CD14-positive monocyte (primary cell): ENCODE data around the gene ZNF689. TPM values are rescaled to one million over a fixed set of nuclear protein-coding genes. Genes with fewer than 3 reads are reported as not detected.

Source experiments
- DNase-seq, 3 donors: peaks; one replicate each; pipeline ENCODE4 v3.0.0-alpha.2; 2011 to 2022
- H2AFZ ChIP-seq: 2 replicates; pipeline ENCODE4 v1.6.0; 2012; ENCODE audit warnings: mild to moderate bottlenecking, low read depth, low read length, inconsistent platforms; ENCODE audit not compliant: insufficient read depth, poor library complexity, severe bottlenecking
- H3K27ac ChIP-seq, 2 donors: 1 replicate in 1 of 2; 2 replicates in 1 of 2; pipeline ENCODE4 v1.5.1; 2012 to 2013; ENCODE audit warnings: low read length in 2 of 2, control low read depth in 1 of 2, inconsistent platforms in 1 of 2, low read depth in 1 of 2, mild to moderate bottlenecking in 1 of 2
- H3K27me3 ChIP-seq, 2 donors: one replicate each; pipeline versions ENCODE4 v1.6.0 to v1.6.1; 2011 to 2013; ENCODE audit warnings: low read length in 2 of 2; ENCODE audit not compliant: control insufficient read depth in 2 of 2, insufficient read depth in 2 of 2
- H3K36me3 ChIP-seq, 2 donors: replicated peaks in 1 of 2; 1 replicate in 1 of 2; 2 replicates in 1 of 2; pipeline versions ENCODE4 v1.5.1 to v1.6.1; 2012 to 2013; ENCODE audit warnings: low read length in 2 of 2, control low read depth in 1 of 2, inconsistent platforms in 1 of 2, mild to moderate bottlenecking in 1 of 2; ENCODE audit not compliant: insufficient read depth in 2 of 2, control insufficient read depth in 1 of 2
- H3K4me1 ChIP-seq, 2 donors: 1 replicate in 1 of 2; 2 replicates in 1 of 2; pipeline versions ENCODE4 v1.5.1 to v1.6.1; 2012 to 2013; ENCODE audit warnings: low read length in 2 of 2, control low read depth in 1 of 2, inconsistent platforms in 1 of 2, mild to moderate bottlenecking in 1 of 2, moderate library complexity in 1 of 2; ENCODE audit not compliant: insufficient read depth in 2 of 2, control insufficient read depth in 1 of 2
- H3K4me2 ChIP-seq: replicated peaks from 2 replicates; pipeline ENCODE3; 2012; ENCODE audit warnings: low read length, moderate library complexity, mild to moderate bottlenecking; ENCODE audit not compliant: poor library complexity, severe bottlenecking; ENCODE audit errors: extremely low read depth
- H3K4me3 ChIP-seq, 3 experiments: fragments of 200-600 bp in 1 of 3; sonication (generic) in 1 of 3; replicated peaks in 1 of 3; 1 replicate in 2 of 3; 2 replicates in 1 of 3; pipeline ENCODE4 v1.5.1; 2011 to 2013; ENCODE audit warnings: low read length in 3 of 3, mild to moderate bottlenecking in 3 of 3, control low read depth in 2 of 3, low read depth in 2 of 3, inconsistent platforms in 1 of 3, moderate library complexity in 1 of 3
- H3K79me2 ChIP-seq: 2 replicates; pipeline ENCODE4 v1.6.0; 2012; ENCODE audit warnings: mild to moderate bottlenecking, control low read depth, inconsistent platforms, low read length, moderate library complexity; ENCODE audit not compliant: insufficient read depth
- H3K9ac ChIP-seq: 2 replicates; pipeline ENCODE4 v1.6.0; 2017; ENCODE audit warnings: low read length, mild to moderate bottlenecking; ENCODE audit not compliant: insufficient read depth, poor library complexity, severe bottlenecking
- H3K9me3 ChIP-seq, 2 donors: replicated peaks in 1 of 2; 1 replicate in 1 of 2; 2 replicates in 1 of 2; pipeline versions ENCODE4 v1.5.1 to v1.6.1; 2012 to 2013; ENCODE audit warnings: low read length in 2 of 2, control low read depth in 1 of 2; ENCODE audit not compliant: control insufficient read depth in 1 of 2, insufficient read depth in 1 of 2
- H4K20me1 ChIP-seq: 2 replicates; pipeline ENCODE4 v1.6.0; 2012; ENCODE audit warnings: mild to moderate bottlenecking, low read length, control low read depth, moderate library complexity; ENCODE audit not compliant: insufficient read depth
- H3K27ac Mint-ChIP-seq, 7 donors: one replicate each; pipeline ENCODE4 v1.8.0; 2020; ENCODE audit warnings: mild to moderate bottlenecking in 7 of 7, mixed read lengths in 7 of 7, moderate library complexity in 6 of 7, inconsistent platforms in 2 of 7
- H3K27me3 Mint-ChIP-seq, 3 donors: one replicate each; pipeline ENCODE4 v1.8.0; 2021 to 2022; ENCODE audit warnings: low read depth in 3 of 3, mild to moderate bottlenecking in 3 of 3, mixed read lengths in 3 of 3, moderate library complexity in 3 of 3, inconsistent platforms in 1 of 3
- H3K36me3 Mint-ChIP-seq, 2 donors: one replicate each; pipeline ENCODE4 v1.8.0; 2020; ENCODE audit warnings: mixed read lengths in 2 of 2, inconsistent platforms in 1 of 2, mild to moderate bottlenecking in 1 of 2
- H3K4me1 Mint-ChIP-seq: one replicate; pipeline ENCODE4 v1.8.0; 2020; ENCODE audit warnings: mild to moderate bottlenecking, mixed read lengths
- H3K4me3 Mint-ChIP-seq, 2 donors: one replicate each; pipeline ENCODE4 v1.8.0; 2020; ENCODE audit warnings: mild to moderate bottlenecking in 2 of 2, mixed read lengths in 2 of 2, moderate library complexity in 1 of 2
- H3K9me3 Mint-ChIP-seq, 7 donors: one replicate each; pipeline ENCODE4 v1.8.0; 2020 to 2022; ENCODE audit warnings: mixed read lengths in 7 of 7, mild to moderate bottlenecking in 6 of 7, moderate library complexity in 6 of 7, inconsistent platforms in 2 of 7
- CTCF ChIP-seq: fragments of 200-600 bp; IDR thresholded peaks from one replicate; pipeline ENCODE4 v1.8.0; 2022; ENCODE audit warnings: antibody characterized with exemption, mild to moderate bottlenecking
- WGBS: methylation state at CpG from one replicate; pipeline ENCODE4 v1.1.5; 2013; ENCODE audit warnings: missing lambda C conversion rate; ENCODE audit not compliant: insufficient coverage; 5-methylcytosine and 5-hydroxymethylcytosine counted together
- intact Hi-C, 2 donors: fragments of 100-400 bp; cut with micrococcal nuclease; formaldehyde crosslinking; loops; one replicate each; pipeline versions ENCODE4 v1.15.0 to v1.15.1; 2023
- polyA plus RNA-seq, 3 donors: library from polyadenylated mRNA; depleted of rRNA in 1 of 3; unstranded in 2 of 3; stranded (reverse) in 1 of 3; fragments of 300-500 nt in 2 of 3; fragments of >200 nt in 1 of 3; fragmentation: Illumina TruSeq in 2 of 3; gene quantifications; 1 replicate in 2 of 3; 2 replicates in 1 of 3; pipeline ENCODE4 v1.2.3, GENCODE V29; 2012 to 2021

Gene ZNF689
- polyA plus RNA-seq, 3 donors, result 4.1 to 11.2 (median 8.0) TPM

- no peaks in the 10 kb centered on the region for H3K9me3 Mint-ChIP-seq
- WGBS, result no CpG with 5 or more reads among the region's 2 CpGs
Measured at GRCh38 chr16:30588651-30589050, 21.5 kb downstream of the ZNF689 start.

More at GRCh38 chr16:30588651-30589050, 21.5 kb downstream of the ZNF689 start:
- no peaks in the 10 kb centered on the region for H3K27me3 ChIP-seq
- no peaks in the 10 kb centered on the region for H3K9me3 ChIP-seq
- H3K4me2 ChIP-seq, result no peak overlapping the region
- DNase-seq, result no peak
- peaks cover 20% of the 10 kb centered on the region for H3K4me1 Mint-ChIP-seq
- no peak overlapping the region for H3K4me3 Mint-ChIP-seq
- H3K4me3 ChIP-seq, result no peak overlapping the region
- intact Hi-C loops, result loop anchor here (5.0 kb wide), 1 partner anchor 61 kb away; the partner anchor contains the start of gene ZNF768 (in 2 of the 2)
- no peak for TF ChIP-seq CTCF
- H3K27me3 Mint-ChIP-seq, result no peaks in the 10 kb centered on the region
- no peak overlapping the region for H3K27ac ChIP-seq
- no peaks in the 10 kb centered on the region for H4K20me1 ChIP-seq
- H3K36me3 ChIP-seq, result peaks cover 0 to under 1% of the 10 kb centered on the region in 2 donors
- H3K4me1 ChIP-seq, result peaks cover 14 to 18% of the 10 kb centered on the region in 2 donors
- H3K9ac ChIP-seq, result no peak overlapping the region
- H3K27ac Mint-ChIP-seq, result peak overlapping the region in 1 of 7 donors; percentile 38
- peaks cover 5 to 9% of the 10 kb centered on the region in 2 donors for H3K36me3 Mint-ChIP-seq
- H3K79me2 ChIP-seq, result peaks cover 36% of the 10 kb centered on the region
- no peak overlapping the region for H2AFZ ChIP-seq
